IMR-90 (cell line): Measurements from ENCODE around the gene DAPK1. TPM values are rescaled to one million over a fixed set of nuclear protein-coding genes. Genes with fewer than 3 reads are reported as not detected.

Source experiments
- ATAC-seq: fragments of 200-7000 bp; cut with Tn5 transposase; 2 replicates; pipeline ENCODE4 v1.9.1; 2020; ENCODE audit warnings: low read depth, mild to moderate bottlenecking, moderate library complexity
- BruUV-seq: library from RNA; stranded (reverse); fragments of 400-500 nt; replicated peaks from 2 replicates; lab custom pipeline; 2021; lab: Mats Ljungman, UMichigan
- CTCF ChIA-PET: fragments of 300-600 bp; formaldehyde crosslinking; extraction: SDS; loops from one replicate; lab custom pipeline; 2021; ENCODE audit warnings: antibody characterized with exemption; lab: Yijun Ruan, JAX
- POLR2A ChIA-PET: fragments of 300-600 bp; sonication (Branson Sonifier 250); formaldehyde crosslinking; loops from one replicate; lab custom pipeline; 2022; ENCODE audit warnings: antibody characterized with exemption; ENCODE audit not compliant: unreplicated experiment; lab: Charles Lee
- DNase-seq: peaks from one replicate; pipeline ENCODE4 v3.0.0; 2013
- H2AFZ ChIP-seq: replicated peaks from 2 replicates; pipeline ENCODE3; 2013; ENCODE audit warnings: low read length, mild to moderate bottlenecking; ENCODE audit not compliant: poor library complexity
- H2AK5ac ChIP-seq: 2 replicates; pipeline ENCODE4 v1.6.1; 2013; ENCODE audit warnings: low read depth, low read length, inconsistent platforms
- H2AK9ac ChIP-seq: replicated peaks from 2 replicates; pipeline ENCODE3; 2013; ENCODE audit warnings: mild to moderate bottlenecking, low read depth, low read length, moderate library complexity; ENCODE audit not compliant: poor library complexity
- H2BK120ac ChIP-seq: 2 replicates; pipeline ENCODE4 v1.6.1; 2013; ENCODE audit warnings: low read depth, low read length, inconsistent platforms
- H2BK15ac ChIP-seq: 3 replicates; pipeline ENCODE4 v1.6.1; 2013; ENCODE audit warnings: low read depth, low read length, inconsistent platforms
- H2BK20ac ChIP-seq: 2 replicates; pipeline ENCODE4 v1.6.1; 2013; ENCODE audit warnings: low read depth, mild to moderate bottlenecking, inconsistent platforms, low read length, moderate library complexity
- H2BK5ac ChIP-seq: 2 replicates; pipeline ENCODE4 v1.6.1; 2013; ENCODE audit warnings: mild to moderate bottlenecking, low read depth, low read length, inconsistent platforms; ENCODE audit not compliant: poor library complexity, severe bottlenecking
- H3K14ac ChIP-seq: replicated peaks from 2 replicates; pipeline ENCODE4 v1.6.1; 2013; ENCODE audit warnings: low read depth, low read length, inconsistent platforms
- H3K18ac ChIP-seq: 2 replicates; pipeline ENCODE4 v1.6.1; 2013; ENCODE audit warnings: low read depth, low read length, control low read depth
- H3K23ac ChIP-seq: 2 replicates; pipeline ENCODE4 v1.6.1; 2013; ENCODE audit warnings: low read depth, low read length, inconsistent platforms
- H3K27ac ChIP-seq: 2 replicates; pipeline ENCODE4 v1.5.1; 2013; ENCODE audit warnings: mild to moderate bottlenecking, control low read depth, low read length; ENCODE audit not compliant: insufficient read depth
- H3K27me3 ChIP-seq: 2 replicates; pipeline ENCODE4 v1.6.1; 2013; ENCODE audit warnings: low read length; ENCODE audit not compliant: control insufficient read depth, insufficient read depth
- H3K36me3 ChIP-seq: 2 replicates; pipeline ENCODE4 v1.6.1; 2013; ENCODE audit warnings: low read length, mixed read lengths; ENCODE audit not compliant: control insufficient read depth, insufficient read depth
- H3K4ac ChIP-seq: 2 replicates; pipeline ENCODE4 v1.6.1; 2013; ENCODE audit warnings: low read depth, low read length, inconsistent platforms
- H3K4me1 ChIP-seq: 2 replicates; pipeline ENCODE4 v1.6.1; 2013; ENCODE audit warnings: low read length, mixed read lengths; ENCODE audit not compliant: control insufficient read depth, insufficient read depth
- H3K4me2 ChIP-seq: 2 replicates; pipeline ENCODE4 v1.6.1; 2013; ENCODE audit warnings: low read depth, mild to moderate bottlenecking, control low read depth, low read length, moderate library complexity
- H3K4me3 ChIP-seq: 2 replicates; pipeline ENCODE4 v1.5.1; 2013; ENCODE audit warnings: low read depth, mild to moderate bottlenecking, control low read depth, low read length, moderate library complexity; ENCODE audit not compliant: insufficient read depth
- H3K56ac ChIP-seq: 2 replicates; pipeline ENCODE4 v1.6.1; 2013; ENCODE audit warnings: low read length, inconsistent platforms; ENCODE audit not compliant: insufficient read depth; ENCODE audit errors: extremely low read depth
- H3K79me1 ChIP-seq, 2 experiments: 2 replicates each; pipeline ENCODE4 v1.6.1; 2013; ENCODE audit warnings: low read length in 2 of 2, inconsistent platforms in 1 of 2, low read depth in 1 of 2
- H3K9ac ChIP-seq: 2 replicates; pipeline ENCODE4 v1.6.1; 2013; ENCODE audit warnings: low read depth, low read length, control low read depth
- H3K9me1 ChIP-seq: 2 replicates; pipeline ENCODE4 v1.6.1; 2013; ENCODE audit warnings: low read length, inconsistent platforms; ENCODE audit not compliant: insufficient read depth
- H3K9me3 ChIP-seq: 2 replicates; pipeline ENCODE4 v1.6.1; 2013; ENCODE audit warnings: low read length; ENCODE audit not compliant: control insufficient read depth, insufficient read depth
- H4K20me1 ChIP-seq: 2 replicates; pipeline ENCODE4 v1.6.1; 2013; ENCODE audit warnings: low read length, inconsistent platforms; ENCODE audit not compliant: insufficient read depth
- H4K5ac ChIP-seq: 2 replicates; pipeline ENCODE4 v1.6.1; 2013; ENCODE audit warnings: mild to moderate bottlenecking, low read depth, low read length, control low read depth
- H4K8ac ChIP-seq, 2 experiments: 2 replicates each; pipeline ENCODE4 v1.6.1; 2013; ENCODE audit warnings: low read depth in 2 of 2, low read length in 2 of 2, control low read depth in 1 of 2, inconsistent platforms in 1 of 2
- H4K91ac ChIP-seq: 2 replicates; pipeline ENCODE4 v1.6.1; 2013; ENCODE audit warnings: low read depth, low read length, inconsistent platforms; ENCODE audit not compliant: insufficient read depth
- MAFK ChIP-seq: IDR thresholded peaks from 2 replicates; pipeline ENCODE4 v1.6.1; 2012; ENCODE audit warnings: low read depth, low read length, improper control_type of control experiment
- MAZ ChIP-seq: IDR thresholded peaks from 2 replicates; pipeline ENCODE4 v1.6.1; 2012; ENCODE audit warnings: low read depth, mild to moderate bottlenecking, low read length, improper control_type of control experiment, moderate library complexity, borderline replicate concordance
- WGBS, 2 experiments: methylation state at CpG; one replicate each; pipeline versions ENCODE4 v1.1.5 to v1.1.7; 2013; ENCODE audit warnings: missing lambda C conversion rate in 2 of 2; ENCODE audit not compliant: insufficient read length in 1 of 2; ENCODE audit errors: extremely low coverage in 2 of 2; 5-methylcytosine and 5-hydroxymethylcytosine counted together
- dilution Hi-C: fragments of 300-500 bp; cut with HindIII; formaldehyde crosslinking; loops from one replicate; pipeline ENCODE4 v1.14.3; 2018; ENCODE audit warnings: low sequenced_read_pairs; ENCODE audit not compliant: unreplicated experiment
- in situ Hi-C: fragments of 300-500 bp; cut with MboI; formaldehyde crosslinking; loops from 3 replicates; pipeline ENCODE4 v1.14.3; 2019; ENCODE audit warnings: low sequenced_read_pairs, inconsistent platforms, mixed read lengths
- intact Hi-C: fragments of 100-400 bp; cut with micrococcal nuclease; formaldehyde crosslinking; loops from 2 replicates; pipeline ENCODE4 v1.10.0; 2022
- polyA plus RNA-seq, 3 experiments: library from polyadenylated mRNA; depleted of rRNA; stranded (reverse); fragments of >200 nt; gene quantifications; 2 replicates each; pipeline ENCODE4 v1.2.3, GENCODE V29; 2012; ENCODE audit warnings: low replicate concordance in 1 of 3
- total RNA-seq: library from RNA; depleted of rRNA; stranded (reverse); fragments of >200 nt; gene quantifications from 2 replicates; pipeline ENCODE4 v1.2.3, GENCODE V29; 2012
- TF ChIP-seq, protein P1 (sequence below): fragments of 150-350 bp; IDR thresholded peaks from 2 replicates; pipeline ENCODE4 v1.6.1; 2016; ENCODE audit warnings: low read depth, mild to moderate bottlenecking, low read length, moderate library complexity, borderline replicate concordance

The DAPK1 gene
- total and polyA plus RNA-seq, 2 of the 4 experiments (the other 2 are of a cell fraction): under 0.01 to 0.03 TPM

DNA sequence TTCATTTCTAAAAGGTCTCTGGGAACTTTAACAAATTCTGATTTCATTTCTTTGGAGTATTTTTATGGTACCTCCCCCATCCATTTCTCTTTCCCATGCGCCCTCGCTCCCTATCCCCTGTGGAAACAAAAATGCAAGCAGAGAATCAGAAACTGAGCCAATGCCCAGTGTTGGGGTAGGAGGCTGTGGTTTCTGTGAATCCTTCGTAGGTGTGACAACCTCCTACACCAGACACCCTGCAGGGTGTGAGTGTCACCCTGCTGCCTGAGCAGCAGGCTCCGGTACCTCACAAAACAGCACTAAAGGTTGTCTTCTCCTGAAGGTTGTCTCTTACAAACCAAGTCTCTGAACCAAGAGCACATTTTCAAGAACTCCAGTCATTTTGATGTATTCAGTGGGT, 124.4 kb downstream of the DAPK1 start:
- Histone ChIP-seq H3K36me3 (no peaks in the 10 kb centered on the region), H3K14ac (no peak overlapping the region), H3K9ac (no peak overlapping the region), H3K9me1 (no peaks in the 10 kb centered on the region), H4K20me1 (no peaks in the 10 kb centered on the region), H2AFZ (no peak overlapping the region), H3K4me3 (no peak overlapping the region), H3K4ac (no peak overlapping the region), H3K56ac (no peak overlapping the region), H4K91ac (no peak overlapping the region), H2BK15ac (no peak overlapping the region), H3K23ac (no peak overlapping the region), H2BK5ac (no peak overlapping the region), H2BK20ac (no peak overlapping the region), H2BK120ac (no peak overlapping the region), H2AK9ac (no peak overlapping the region), H3K4me1 (no peaks in the 10 kb centered on the region), H3K79me1 (no peaks in the 10 kb centered on the region), H3K27ac (no peak overlapping the region), H4K8ac (no peak overlapping the region), H4K5ac (no peak overlapping the region), H3K9me3 (peaks cover 3% of the 10 kb centered on the region; the same call in 1 of the 2 replicates), H2AK5ac (no peak overlapping the region), H3K27me3 (peaks cover 3% of the 10 kb centered on the region; the same call in 1 of the 2 replicates), H3K4me2 (no peak overlapping the region), H3K18ac (no peak overlapping the region)
- intact Hi-C loops: no loop called here
- no CpG with 5 or more reads among the region's 4 CpGs for WGBS, 2 experiments
- TF ChIP-seq, protein P1, sequence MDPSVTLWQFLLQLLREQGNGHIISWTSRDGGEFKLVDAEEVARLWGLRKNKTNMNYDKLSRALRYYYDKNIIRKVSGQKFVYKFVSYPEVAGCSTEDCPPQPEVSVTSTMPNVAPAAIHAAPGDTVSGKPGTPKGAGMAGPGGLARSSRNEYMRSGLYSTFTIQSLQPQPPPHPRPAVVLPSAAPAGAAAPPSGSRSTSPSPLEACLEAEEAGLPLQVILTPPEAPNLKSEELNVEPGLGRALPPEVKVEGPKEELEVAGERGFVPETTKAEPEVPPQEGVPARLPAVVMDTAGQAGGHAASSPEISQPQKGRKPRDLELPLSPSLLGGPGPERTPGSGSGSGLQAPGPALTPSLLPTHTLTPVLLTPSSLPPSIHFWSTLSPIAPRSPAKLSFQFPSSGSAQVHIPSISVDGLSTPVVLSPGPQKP: no peak
- TF ChIP-seq MAZ (no peak), MAFK (no peak)
- DNase-seq (no peak), ATAC-seq (no peak)
- dilution Hi-C loops: no loop called here
- ChIA-PET POLR2A (no interaction called here), CTCF (no interaction called here)
- no TSS peak for BruUV-seq
- in situ Hi-C loops: no loop called here
